ENCODE data around the gene PGC.

The PGC gene

DNA sequence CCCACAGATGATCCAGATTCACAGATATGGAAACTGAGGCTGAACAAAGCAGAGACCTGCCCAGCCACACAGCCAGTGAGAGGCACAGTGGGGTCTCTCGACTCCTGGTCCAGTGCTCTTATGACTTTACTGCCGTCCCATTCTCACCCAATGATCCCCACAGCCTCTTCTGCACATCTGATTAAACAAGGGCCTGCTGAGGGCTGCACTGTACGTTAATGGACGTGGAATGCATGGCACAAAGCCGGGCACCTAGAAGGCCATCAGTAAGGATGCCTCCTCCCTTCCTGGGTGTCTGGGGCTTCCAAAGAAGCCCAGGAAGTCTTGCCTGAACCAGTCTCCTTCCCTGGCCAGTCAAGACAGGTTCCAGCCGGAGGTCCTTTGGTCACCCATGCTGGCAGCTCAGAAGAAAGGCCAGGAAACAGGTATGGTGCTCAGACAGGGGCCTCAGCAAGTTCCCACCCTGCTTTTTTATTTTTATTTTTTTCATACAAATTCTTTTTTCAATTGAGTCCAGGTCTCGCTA, 15.6 kb downstream of the PGC start:
- DNase-seq (ENCODE audit: low read depth, low spot score): no peak

DNA sequence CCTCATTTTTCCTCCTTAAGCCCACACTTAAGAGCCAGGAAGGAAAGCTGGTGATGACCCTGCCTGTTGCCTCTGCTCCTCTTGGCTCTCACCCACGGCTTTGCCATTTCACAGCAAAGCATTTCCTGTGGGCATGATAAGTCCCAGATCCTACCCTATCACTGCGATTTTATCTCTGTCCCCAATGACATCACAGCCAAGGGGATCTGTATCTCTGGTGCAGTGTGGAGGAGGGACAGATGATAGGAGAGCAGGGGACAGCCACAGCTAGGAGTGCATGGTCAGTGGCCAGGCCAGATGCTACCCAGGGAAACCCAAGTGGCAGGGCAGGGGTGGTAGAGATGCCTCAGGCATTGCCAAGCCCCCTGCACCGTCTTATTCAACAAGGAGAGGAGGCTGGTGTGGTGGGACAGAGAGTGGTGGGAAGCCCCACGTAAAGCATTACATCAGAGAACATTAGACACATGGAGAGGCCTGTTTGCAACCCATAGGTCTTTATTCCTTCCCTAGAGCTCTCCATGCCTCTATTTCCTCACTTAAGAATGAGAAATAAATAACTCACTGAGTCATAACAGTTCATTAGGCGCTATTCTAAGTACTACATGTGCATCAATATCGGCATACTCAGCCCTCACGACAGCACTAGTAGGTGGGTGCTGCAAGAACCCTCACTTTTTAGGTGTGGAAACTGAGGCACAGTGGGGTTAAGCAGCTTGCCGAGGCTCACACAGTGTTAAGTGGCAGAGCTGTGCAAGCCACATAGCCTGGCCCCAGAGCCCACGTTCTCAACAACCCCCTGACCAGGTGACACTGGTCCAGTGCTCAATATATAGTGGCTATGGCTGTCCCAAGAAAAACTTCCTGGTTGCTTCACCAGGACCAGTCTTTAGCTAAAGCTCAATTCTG, 16.4 kb downstream of the PGC start:
- no peaks in the 10 kb centered on the region for H3K9me3 ChIP-seq (ENCODE audit: low read depth, low read length)
- no peak overlapping the region for H3K9ac ChIP-seq (ENCODE audit: insufficient read length)
- H3K4me3 ChIP-seq: no peak overlapping the region
- no peak for DNase-seq (ENCODE audit: low read depth, low spot score)
- H3K36me3 ChIP-seq (ENCODE audit: insufficient read depth, low read length): no peaks in the 10 kb centered on the region
- no peak overlapping the region for H3K27ac ChIP-seq
- TF ChIP-seq POLR2AphosphoS5 (IDR thresholded peaks at IDR 0.05; ENCODE audit: borderline replicate concordance, low read depth, low read length): no peak
- no peak for TF ChIP-seq EZH2 (IDR thresholded peaks at IDR 0.05)

More for the DNA sequence above, 15.6 kb downstream of the PGC start:
- H3K4me3 ChIP-seq: no peak overlapping the region
- H3K36me3 ChIP-seq (ENCODE audit: insufficient read depth, low read length): no peaks in the 10 kb centered on the region
- TF ChIP-seq POLR2AphosphoS5 (IDR thresholded peaks at IDR 0.05; ENCODE audit: borderline replicate concordance, low read depth, low read length) (no peak), FOXP2 (optimal IDR thresholded peaks at IDR 0.05; ENCODE audit: control extremely low read depth, extremely low read length, insufficient read depth) (no peak), EZH2 (IDR thresholded peaks at IDR 0.05) (no peak)
- H3K27ac ChIP-seq: no peak overlapping the region
- H3K9me3 ChIP-seq (ENCODE audit: low read depth, low read length): no peaks in the 10 kb centered on the region
- no peak overlapping the region for H3K9ac ChIP-seq (ENCODE audit: insufficient read length)

DNA sequence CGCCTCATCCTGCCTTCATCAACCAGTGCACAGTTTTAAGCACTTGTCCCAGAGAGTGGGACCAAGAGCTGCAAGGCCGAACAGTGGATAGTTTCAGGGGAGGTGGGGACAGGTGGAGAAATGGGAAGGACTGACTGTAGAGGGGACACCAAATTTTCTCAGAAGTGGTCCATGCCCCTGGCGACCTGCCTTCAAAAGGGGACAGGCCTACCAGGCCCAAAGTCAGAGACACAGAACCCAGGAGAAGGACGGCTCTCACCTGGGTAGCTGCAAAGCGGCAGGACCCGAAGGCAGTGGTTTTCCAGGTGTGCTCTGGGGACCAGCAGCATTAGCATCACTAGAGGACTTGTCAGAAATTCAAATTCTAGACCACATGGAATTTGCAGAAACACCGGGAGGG, 17.6 kb downstream of the PGC start:
- no peak overlapping the region for H3K4me3 ChIP-seq
- no peak for DNase-seq (ENCODE audit: low read depth, low spot score)
- TF ChIP-seq POLR2AphosphoS5 (IDR thresholded peaks at IDR 0.05; ENCODE audit: borderline replicate concordance, low read depth, low read length): no peak
- TF ChIP-seq FOXP2 (optimal IDR thresholded peaks at IDR 0.05; ENCODE audit: control extremely low read depth, extremely low read length, insufficient read depth): no peak
- no peak for TF ChIP-seq EZH2 (IDR thresholded peaks at IDR 0.05)
- H3K9ac ChIP-seq (ENCODE audit: insufficient read length): no peak overlapping the region
- no peaks in the 10 kb centered on the region for H3K36me3 ChIP-seq (ENCODE audit: insufficient read depth, low read length)
- H3K27ac ChIP-seq: no peak overlapping the region
- H3K9me3 ChIP-seq (ENCODE audit: low read depth, low read length): no peaks in the 10 kb centered on the region

DNA sequence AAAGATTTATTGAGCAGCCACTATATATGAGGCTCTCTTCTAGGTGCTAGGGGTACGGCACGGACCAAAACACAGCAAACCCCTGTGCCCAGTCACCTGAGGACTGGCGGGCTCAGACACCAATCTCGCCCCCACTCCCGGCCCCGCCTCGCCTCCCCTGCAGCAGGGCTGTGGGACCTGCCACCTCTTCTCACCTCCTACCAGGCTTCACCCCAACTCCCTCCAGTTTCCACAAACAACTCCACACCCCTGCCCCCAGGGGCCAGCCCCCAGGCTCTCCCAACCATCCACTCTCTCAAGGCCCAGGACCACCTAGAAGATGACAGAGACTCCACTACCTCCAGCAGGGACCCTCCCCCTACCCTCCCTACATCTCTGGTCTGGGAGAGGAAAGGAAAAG, 18.2 kb downstream of the PGC start:
- no peaks in the 10 kb centered on the region for H3K36me3 ChIP-seq (ENCODE audit: insufficient read depth, low read length)
- no peak overlapping the region for H3K27ac ChIP-seq
- no peak overlapping the region for H3K4me3 ChIP-seq
- no peaks in the 10 kb centered on the region for H3K9me3 ChIP-seq (ENCODE audit: low read depth, low read length)
- no peak for DNase-seq (ENCODE audit: low read depth, low spot score)
- no peak overlapping the region for H3K9ac ChIP-seq (ENCODE audit: insufficient read length)
- TF ChIP-seq POLR2AphosphoS5 (IDR thresholded peaks at IDR 0.05; ENCODE audit: borderline replicate concordance, low read depth, low read length) (no peak), FOXP2 (optimal IDR thresholded peaks at IDR 0.05; ENCODE audit: control extremely low read depth, extremely low read length, insufficient read depth) (no peak), EZH2 (IDR thresholded peaks at IDR 0.05) (no peak)

DNA sequence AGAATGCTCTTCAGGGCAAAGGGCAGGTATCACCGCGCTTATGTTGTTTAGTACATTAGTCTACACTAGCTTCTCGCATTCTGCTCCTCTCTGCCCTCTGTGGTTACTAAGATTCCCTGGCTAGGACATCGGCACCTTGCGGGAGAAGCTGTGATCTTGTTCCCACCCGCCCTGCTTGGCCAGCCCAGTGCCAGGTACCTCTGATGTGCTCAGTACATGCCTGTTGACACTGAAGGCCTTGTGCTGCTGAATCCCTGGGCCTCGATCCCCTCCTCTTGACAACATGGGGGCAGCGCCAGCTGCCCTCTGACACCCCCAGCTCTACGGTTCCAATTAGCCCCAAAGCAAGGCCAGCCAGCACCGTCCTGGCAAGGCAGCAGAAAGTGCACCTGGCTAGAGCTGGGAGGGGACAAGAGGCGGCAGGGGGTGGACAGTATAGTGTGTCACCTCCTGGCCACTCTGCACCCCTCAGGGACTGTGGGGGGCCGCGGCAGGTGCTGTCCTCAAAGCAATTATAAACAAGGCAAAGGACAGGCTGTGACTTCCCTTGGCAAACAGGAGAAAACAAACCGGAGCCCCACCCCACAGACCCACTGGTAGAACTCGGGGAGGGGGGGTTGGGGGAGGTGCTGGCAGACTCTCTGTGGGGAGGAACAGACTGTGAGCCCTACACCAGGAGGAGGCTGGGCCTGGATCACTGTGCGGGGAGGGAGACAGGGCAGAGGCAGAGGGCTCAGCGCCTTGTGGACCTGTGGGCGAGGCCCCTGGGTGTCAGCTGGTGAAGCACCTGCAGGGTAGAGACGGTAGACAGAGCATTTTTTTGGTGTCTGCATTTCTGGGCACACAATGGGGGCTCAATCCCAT, 18.9 kb downstream of the PGC start:
- TF ChIP-seq EZH2 (IDR thresholded peaks at IDR 0.05) (no peak), POLR2AphosphoS5 (IDR thresholded peaks at IDR 0.05; ENCODE audit: borderline replicate concordance, low read depth, low read length) (no peak), FOXP2 (optimal IDR thresholded peaks at IDR 0.05; ENCODE audit: control extremely low read depth, extremely low read length, insufficient read depth) (no peak)
- no peak overlapping the region for H3K9ac ChIP-seq (ENCODE audit: insufficient read length)
- no peak for DNase-seq (ENCODE audit: low read depth, low spot score)
- no peaks in the 10 kb centered on the region for H3K9me3 ChIP-seq (ENCODE audit: low read depth, low read length)
- H3K4me3 ChIP-seq: no peak overlapping the region
- H3K27ac ChIP-seq: no peak overlapping the region
- H3K36me3 ChIP-seq (ENCODE audit: insufficient read depth, low read length): no peaks in the 10 kb centered on the region

DNA sequence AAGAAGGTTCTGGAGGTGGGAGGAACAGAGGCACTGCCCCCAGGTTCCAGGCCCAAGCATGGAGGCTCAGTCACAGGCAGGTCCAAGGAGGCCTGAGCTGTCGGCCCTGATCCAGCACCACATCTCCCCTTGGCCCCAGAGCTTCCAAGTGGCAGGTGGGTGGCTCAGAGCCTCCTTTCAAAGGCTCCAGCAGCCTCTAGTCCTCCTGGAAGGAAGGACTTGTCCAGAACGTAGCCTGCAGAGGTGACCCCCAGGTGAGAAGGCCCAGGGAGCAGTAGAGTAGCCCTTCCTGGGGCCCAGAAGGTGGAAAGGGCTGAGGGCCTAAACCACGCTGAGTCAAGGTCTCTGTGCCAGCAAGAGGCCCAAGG, 19.5 kb downstream of the PGC start:
- Histone ChIP-seq H3K36me3 (ENCODE audit: insufficient read depth, low read length) (no peaks in the 10 kb centered on the region), H3K9me3 (ENCODE audit: low read depth, low read length) (no peaks in the 10 kb centered on the region), H3K9ac (ENCODE audit: insufficient read length) (no peak overlapping the region), H3K4me3 (no peak overlapping the region), H3K27ac (no peak overlapping the region)
- TF ChIP-seq POLR2AphosphoS5 (IDR thresholded peaks at IDR 0.05; ENCODE audit: borderline replicate concordance, low read depth, low read length) (no peak), EZH2 (IDR thresholded peaks at IDR 0.05) (no peak), FOXP2 (optimal IDR thresholded peaks at IDR 0.05; ENCODE audit: control extremely low read depth, extremely low read length, insufficient read depth) (no peak)
- DNase-seq (ENCODE audit: low read depth, low spot score): no peak

DNA sequence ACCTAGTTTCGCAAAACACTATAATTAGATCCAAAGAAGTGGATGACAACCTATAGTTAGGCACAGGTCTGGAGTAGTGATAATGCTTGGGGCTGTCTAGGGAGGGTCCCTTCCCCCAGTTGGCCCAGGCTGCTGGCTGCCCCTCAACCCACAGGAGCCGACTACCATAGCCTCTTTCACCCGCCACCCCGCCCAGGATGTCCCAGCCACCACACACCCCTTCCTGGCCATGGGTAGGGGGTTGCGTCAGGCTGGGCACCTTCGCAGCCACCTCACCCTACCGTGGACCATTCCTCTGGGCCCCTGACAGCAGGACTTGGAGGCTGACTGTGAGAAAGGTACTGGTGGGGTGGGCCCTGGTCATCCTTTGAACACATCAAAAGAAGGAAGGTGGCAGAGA, 20.3 kb downstream of the PGC start:
- Histone ChIP-seq H3K36me3 (ENCODE audit: insufficient read depth, low read length) (no peaks in the 10 kb centered on the region), H3K27ac (no peak overlapping the region), H3K9ac (ENCODE audit: insufficient read length) (no peak overlapping the region), H3K9me3 (ENCODE audit: low read depth, low read length) (no peaks in the 10 kb centered on the region), H3K4me3 (no peak overlapping the region)
- DNase-seq (ENCODE audit: low read depth, low spot score): no peak
- TF ChIP-seq FOXP2 (optimal IDR thresholded peaks at IDR 0.05; ENCODE audit: control extremely low read depth, extremely low read length, insufficient read depth): no peak
- TF ChIP-seq POLR2AphosphoS5 (IDR thresholded peaks at IDR 0.05; ENCODE audit: borderline replicate concordance, low read depth, low read length): no peak
- no peak for TF ChIP-seq EZH2 (IDR thresholded peaks at IDR 0.05)
